RWPE1 (cell line): ENCODE results near the gene LIME1.

Experiments used
- CTCF ChIA-PET: fragments of 350-600 bp; sonication (Branson Sonifier 250); formaldehyde crosslinking; extraction: SDS; loops from one replicate; lab custom pipeline; 2021; lab: Yijun Ruan, JAX
- POLR2A ChIA-PET: fragments of 400-600 bp; formaldehyde crosslinking; extraction: SDS; loops from one replicate; lab custom pipeline; 2020; ENCODE audit warnings: antibody characterized with exemption; ENCODE audit not compliant: low non-redundant PET; lab: Yijun Ruan, JAX
- DNase-seq: peaks from one replicate; pipeline ENCODE4 v3.0.0; 2012; ENCODE audit warnings: low spot score
- H3K27ac ChIP-seq: fragments of 450-650 bp; 2 replicates; pipeline ENCODE4 v1.5.1; 2017
- TF ChIP-seq, protein P1 (sequence below): fragments of 450-650 bp; conservative IDR thresholded peaks from 2 replicates; pipeline ENCODE4 v1.5.1; 2017; ENCODE audit warnings: low read depth, mild to moderate bottlenecking

Gene LIME1

DNA sequence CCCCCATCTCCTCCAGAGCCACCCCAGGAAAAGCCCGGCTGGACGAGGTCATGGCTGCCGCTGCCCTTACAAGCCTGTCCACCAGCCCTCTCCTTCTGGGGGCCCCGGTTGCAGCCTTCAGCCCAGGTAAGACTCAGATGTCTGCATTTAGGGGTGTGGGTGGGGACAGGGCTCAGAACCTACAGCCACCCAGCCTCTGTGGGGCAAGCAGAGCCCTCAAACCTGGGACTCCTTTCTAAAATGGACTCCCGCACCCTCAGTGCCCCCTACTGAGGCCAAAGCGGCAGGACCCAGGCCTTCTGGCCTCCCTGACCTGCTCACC is 4.9 kb downstream of the LIME1 start:
- ChIA-PET POLR2A (interaction anchor here (0.5 to 0.9 kb wide), 3 partner anchors 25 to 195 kb away, joined by 3 to 4 read pairs (median 3); no protein-coding TSS in a partner anchor), CTCF (interaction anchor here (1.0 to 1.3 kb wide), 3 partner anchors 34 to 297 kb away, joined by 3 to 4 read pairs (median 3); partner anchors contain the start of gene ARFRP1)
- TF ChIP-seq, protein P1, sequence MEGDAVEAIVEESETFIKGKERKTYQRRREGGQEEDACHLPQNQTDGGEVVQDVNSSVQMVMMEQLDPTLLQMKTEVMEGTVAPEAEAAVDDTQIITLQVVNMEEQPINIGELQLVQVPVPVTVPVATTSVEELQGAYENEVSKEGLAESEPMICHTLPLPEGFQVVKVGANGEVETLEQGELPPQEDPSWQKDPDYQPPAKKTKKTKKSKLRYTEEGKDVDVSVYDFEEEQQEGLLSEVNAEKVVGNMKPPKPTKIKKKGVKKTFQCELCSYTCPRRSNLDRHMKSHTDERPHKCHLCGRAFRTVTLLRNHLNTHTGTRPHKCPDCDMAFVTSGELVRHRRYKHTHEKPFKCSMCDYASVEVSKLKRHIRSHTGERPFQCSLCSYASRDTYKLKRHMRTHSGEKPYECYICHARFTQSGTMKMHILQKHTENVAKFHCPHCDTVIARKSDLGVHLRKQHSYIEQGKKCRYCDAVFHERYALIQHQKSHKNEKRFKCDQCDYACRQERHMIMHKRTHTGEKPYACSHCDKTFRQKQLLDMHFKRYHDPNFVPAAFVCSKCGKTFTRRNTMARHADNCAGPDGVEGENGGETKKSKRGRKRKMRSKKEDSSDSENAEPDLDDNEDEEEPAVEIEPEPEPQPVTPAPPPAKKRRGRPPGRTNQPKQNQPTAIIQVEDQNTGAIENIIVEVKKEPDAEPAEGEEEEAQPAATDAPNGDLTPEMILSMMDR = no peak
- H3K27ac ChIP-seq = peak overlapping the region; percentile 99
- no peak for DNase-seq

DNA sequence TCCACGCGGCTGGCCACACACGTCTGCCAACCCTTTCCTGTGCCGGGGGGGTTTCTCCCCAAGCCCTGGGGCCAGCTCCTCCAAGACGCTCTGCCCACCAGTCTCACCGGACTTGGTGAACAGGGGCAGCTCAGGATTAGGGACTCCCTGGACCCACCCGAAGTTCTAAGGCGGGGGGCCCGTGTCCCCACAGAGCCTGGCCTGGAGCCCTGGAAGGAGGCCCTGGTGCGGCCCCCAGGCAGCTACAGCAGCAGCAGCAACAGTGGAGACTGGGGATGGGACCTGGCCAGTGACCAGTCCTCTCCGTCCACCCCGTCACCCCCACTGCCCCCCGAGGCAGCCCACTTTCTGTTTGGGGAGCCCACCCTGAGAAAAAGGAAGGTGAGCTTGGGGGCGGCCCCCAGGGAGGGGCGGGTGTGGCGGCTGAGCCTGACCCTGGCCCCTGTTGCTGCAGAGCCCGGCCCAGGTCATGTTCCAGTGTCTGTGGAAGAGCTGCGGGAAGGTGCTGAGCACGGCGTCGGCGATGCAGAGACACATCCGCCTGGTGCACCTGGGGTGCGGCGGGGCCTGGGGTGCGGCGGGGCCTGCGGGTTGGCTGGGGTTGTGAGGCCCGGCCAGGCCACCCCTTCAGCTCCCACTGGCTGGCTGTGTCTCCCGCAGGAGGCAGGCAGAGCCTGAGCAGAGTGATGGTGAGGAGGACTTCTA is 5.4 kb downstream of the LIME1 start:
- ChIA-PET CTCF (interaction anchor here (0.6 to 1.3 kb wide), 6 partner anchors 10 to 297 kb away, joined by 3 to 4 read pairs (median 3); partner anchors contain the start of gene ARFRP1), POLR2A (interaction anchor here (0.5 to 1.2 kb wide), 3 partner anchors 34 to 196 kb away, joined by 3 to 5 read pairs (median 3); partner anchors contain the start of genes ARFRP1 and ZGPAT)
- peak overlapping the region; percentile 99 for H3K27ac ChIP-seq
- no peak for DNase-seq
- TF ChIP-seq, protein P1 = no peak

DNA sequence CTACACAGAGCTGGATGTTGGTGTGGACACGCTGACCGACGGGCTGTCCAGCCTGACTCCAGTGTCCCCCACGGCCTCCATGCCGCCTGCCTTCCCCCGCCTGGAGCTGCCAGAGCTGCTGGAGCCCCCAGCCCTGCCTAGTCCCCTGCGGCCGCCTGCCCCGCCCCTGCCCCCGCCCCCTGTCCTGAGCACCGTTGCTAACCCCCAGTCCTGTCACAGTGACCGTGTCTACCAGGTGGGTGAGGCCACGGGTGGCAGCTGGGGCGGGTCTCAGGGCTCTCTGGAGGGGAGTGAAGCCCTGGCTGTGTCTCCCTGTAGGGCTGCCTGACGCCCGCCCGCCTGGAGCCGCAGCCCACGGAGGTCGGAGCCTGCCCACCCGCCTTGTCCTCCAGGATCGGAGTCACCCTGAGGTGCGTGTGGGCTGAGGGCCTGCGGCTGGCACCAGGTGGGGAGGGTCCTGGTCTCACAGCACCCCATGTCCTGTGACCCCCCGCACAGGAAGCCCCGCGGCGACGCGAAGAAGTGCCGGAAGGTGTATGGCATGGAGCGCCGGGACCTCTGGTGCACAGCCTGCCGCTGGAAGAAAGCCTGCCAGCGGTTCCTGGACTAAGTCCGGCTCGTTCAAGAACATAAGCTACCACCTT is 6.0 kb downstream of the LIME1 start:
- ChIA-PET POLR2A (interaction anchor here (0.5 to 1.2 kb wide), 5 partner anchors 31 to 372 kb away, joined by 4 to 7 read pairs (median 5); partner anchors contain the start of genes ARFRP1 and ZGPAT), CTCF (interaction anchor here (0.6 to 1.2 kb wide), 4 partner anchors 9 to 113 kb away, joined by 3 read pairs; no protein-coding TSS in a partner anchor)
- TF ChIP-seq, protein P1 = no peak
- peak overlapping the region; percentile 99 for H3K27ac ChIP-seq
- no peak for DNase-seq

DNA sequence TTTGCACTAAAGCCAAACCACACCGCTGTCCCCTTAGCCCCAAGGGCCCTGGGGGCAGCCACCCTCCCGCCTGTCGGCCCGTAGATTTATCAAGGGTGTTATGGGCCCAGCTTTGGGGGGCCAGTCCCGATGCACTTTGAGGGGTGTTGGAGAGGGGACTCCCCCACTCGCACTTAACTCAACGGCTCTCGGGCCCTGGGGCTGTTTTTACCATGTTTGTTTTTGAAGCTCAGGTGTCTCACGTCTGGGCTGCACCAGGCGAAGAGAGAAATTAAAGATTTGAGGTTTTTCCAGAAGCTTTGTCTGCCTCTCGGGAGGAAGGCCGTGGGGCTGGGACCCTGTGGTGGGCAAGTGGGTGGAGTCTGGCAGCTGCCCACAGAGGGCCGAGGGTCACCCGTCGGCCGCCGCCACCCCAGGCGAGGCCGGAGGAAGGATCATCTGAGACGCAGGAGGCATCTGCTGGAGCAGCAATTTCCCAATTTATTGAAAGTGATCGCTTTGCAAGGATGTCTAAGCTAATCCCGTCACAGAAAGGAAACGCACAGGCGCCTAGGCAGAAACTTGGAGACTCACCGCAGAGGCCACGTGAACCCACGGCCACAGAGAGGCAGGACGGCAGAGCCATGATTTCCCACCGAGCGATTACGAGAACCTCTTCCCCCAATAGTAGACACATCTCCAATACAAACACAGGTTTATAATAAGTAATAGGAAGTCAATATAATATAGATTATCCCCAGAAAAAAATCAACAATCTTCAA is 6.9 kb downstream of the LIME1 start:
- POLR2A ChIA-PET = interaction anchor here (0.5 to 0.6 kb wide), 4 partner anchors 30 to 111 kb away, joined by 3 to 7 read pairs (median 5); no protein-coding TSS in a partner anchor
- H3K27ac ChIP-seq = peak overlapping the region; percentile 99
- CTCF ChIA-PET = interaction anchor here (0.7 to 1.2 kb wide), 2 partner anchors 43 to 112 kb away, joined by 3 read pairs; no protein-coding TSS in a partner anchor
- TF ChIP-seq, protein P1 = no peak
- no peak for DNase-seq

DNA sequence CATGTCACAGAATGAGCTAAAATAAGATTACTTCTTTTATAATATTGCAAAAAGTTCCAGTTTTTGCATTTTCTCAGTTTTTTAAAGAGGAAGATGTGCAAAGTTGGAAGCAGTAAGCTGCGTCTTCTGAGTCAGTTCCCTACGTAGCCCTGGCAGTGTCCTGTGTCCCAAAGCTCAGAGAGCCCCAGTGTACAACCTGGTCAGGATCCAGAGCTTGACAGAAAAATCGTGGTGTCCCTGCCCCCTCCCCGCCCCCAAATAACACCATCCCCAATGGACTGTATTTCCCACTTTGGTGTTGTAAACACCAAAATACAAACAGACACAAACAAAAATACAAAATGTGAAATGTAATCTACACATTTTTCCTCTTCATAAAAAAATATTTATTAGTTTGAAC is 7.7 kb downstream of the LIME1 start:
- TF ChIP-seq, protein P1 = no peak
- ChIA-PET CTCF (no interaction called here), POLR2A (no interaction called here)
- H3K27ac ChIP-seq = peak overlapping the region; percentile 56
- DNase-seq = no peak
